Stimulated activated CD4-positive, alpha-beta T cell treated with anti-CD3 and anti-CD28 coated beads, Interleukin-1b, Interleukin-23, amount 100 ng/mL, for 48 hours (primary cell): ENCODE results near the gene RABEP2.
"Not testable (repeated sequence)": the region's sequence is repeated elsewhere in the genome, so short reads cannot be mapped to it uniquely, and the experiment has no call there.

Source experiments
- DNase-seq: peaks from one replicate; pipeline ENCODE4 v3.0.0-alpha.2; 2020

Gene RABEP2

DNA sequence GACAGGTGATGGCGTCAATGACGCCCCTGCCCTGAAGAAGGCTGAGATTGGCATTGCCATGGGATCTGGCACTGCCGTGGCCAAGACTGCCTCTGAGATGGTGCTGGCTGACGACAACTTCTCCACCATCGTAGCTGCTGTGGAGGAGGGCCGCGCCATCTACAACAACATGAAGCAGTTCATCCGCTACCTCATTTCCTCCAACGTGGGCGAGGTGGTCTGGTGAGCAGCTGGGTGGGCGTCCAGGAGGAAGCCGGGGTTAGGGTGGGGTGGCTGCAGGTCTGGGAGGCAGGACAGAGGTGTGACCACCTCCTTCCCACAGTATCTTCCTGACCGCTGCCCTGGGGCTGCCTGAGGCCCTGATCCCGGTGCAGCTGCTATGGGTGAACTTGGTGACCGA, 23.2 kb downstream of the RABEP2 start:
- no peak for DNase-seq

DNA sequence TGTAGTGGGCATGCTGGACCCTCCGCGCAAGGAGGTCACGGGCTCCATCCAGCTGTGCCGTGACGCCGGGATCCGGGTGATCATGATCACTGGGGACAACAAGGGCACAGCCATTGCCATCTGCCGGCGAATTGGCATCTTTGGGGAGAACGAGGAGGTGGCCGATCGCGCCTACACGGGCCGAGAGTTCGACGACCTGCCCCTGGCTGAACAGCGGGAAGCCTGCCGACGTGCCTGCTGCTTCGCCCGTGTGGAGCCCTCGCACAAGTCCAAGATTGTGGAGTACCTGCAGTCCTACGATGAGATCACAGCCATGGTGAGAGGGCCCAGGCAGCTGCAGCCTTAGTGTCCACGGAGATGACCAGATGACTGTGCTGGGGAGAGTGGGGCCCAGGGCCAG, 24.4 kb downstream of the RABEP2 start:
- DNase-seq = no peak

DNA sequence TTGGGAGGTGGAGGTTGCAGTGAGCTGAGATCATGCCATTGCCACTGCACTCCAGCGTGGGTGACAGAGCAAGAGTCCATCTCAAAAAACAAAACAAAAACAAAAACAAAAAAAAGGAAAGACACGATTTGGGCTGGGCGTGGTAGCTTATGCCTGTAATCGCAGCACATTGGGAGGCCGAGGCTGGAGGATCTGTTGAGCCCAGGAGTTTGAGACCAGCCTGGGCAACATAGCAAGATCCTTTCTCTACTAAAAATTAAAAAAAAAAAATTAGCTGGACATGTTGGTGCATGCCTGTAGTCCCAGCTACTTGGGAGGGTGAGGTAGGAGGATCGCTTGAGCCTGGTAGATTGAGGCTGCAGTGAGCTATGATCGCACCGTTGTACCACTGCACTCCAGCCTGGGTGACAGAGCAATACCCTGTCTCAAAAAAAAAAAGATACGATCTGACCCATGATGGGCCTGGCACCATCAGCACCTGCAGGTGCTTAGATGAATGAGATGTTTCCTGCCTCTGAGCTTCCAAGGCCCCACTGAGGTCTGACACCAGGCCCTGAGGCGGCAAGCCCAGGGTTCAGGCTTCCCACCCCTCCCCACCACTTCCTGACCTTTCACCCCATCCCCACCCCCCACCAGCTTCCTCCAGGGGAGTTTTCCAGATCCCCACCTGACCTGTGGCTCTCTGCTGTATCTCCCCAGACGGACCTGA, 25.0 kb downstream of the RABEP2 start:
- DNase-seq = no peak

DNA sequence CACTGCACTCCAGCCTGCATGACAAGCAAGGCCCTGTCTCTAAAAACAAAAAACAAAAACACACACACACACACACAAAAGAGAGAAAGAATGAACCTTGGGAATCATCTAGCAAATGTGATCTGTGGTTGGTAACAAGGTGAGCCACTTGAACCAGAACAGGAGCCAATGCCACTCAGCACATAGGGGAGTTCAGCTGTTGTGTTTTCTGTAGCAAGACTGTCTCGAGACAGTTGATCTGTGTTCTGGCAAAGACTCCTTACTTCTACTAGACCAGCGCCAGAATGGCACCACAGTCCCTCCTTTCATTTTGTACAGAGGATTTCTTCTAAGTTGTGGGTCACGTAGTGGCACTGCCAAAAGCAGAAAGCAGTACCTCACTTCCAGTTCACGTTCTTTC, 26.1 kb downstream of the RABEP2 start:
- DNase-seq = no peak

DNA sequence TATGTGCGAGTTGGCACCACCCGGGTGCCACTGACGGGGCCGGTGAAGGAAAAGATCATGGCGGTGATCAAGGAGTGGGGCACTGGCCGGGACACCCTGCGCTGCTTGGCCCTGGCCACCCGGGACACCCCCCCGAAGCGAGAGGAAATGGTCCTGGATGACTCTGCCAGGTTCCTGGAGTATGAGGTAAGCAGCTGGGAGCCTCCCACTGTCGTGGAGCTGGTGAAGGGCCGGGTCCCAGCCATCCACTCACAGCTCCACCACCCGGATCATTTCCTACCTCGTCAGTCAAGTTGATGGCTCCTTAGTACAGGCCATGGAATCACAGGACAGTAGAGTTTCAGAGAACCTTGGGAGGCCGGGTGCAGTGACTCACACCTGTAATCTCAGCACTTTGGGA, 26.8 kb downstream of the RABEP2 start:
- DNase-seq = no peak

DNA sequence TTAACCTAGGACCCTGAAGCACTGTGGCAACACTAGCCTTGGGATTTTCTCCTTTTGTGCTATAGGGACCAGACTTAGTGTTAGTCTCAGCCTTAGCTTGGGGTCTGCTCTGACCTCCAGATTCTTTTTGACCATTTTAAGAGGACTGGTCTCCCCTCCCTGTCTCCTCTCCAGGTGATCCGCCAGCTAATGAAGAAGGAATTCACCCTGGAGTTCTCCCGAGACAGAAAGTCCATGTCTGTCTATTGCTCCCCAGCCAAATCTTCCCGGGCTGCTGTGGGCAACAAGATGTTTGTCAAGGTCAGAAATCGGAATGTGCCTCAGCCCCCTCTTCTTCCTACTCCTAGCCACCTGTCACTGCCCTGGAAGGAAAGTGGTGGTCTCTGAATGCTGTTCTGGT, 27.2 kb downstream of the RABEP2 start:
- no peak for DNase-seq

DNA sequence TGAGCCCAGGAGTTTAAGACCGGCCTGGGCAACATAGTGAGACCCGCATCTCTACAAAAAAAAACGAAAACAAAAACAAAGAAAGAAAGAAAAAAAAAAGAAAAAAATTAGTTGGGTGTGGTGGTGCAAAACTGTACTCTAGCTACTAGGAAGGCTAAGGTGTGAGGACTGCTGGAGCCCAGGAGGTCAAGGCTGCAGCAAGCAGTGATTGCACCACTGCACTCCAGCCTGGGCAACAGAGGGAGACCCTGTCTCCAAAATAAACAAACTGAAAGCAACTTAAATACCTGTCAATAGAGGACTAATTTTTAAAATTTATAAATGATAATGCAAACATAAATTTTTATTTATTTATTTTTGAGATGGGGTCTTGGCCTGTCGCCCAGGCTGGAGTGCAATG, 29.4 kb downstream of the RABEP2 start:
- no peak for DNase-seq

DNA sequence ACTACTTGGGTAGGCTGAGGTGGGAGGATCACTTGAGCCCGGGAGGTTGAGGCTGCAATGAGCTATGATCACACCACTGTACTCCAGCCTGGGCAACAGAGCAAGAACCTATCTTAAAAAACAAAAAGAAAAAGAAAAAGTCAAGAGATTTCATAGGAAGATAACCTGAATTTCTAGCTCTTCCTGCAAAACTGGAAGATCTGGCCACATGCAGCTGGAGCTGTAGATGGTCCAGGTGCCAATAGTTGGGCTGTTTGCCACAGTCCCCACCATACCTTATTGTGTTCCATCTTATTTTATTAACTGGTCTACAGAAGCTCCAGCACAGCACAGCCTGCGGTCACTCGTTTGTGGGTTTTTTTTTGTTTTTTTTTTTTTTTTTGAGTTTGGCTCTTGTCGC, 31.7 kb downstream of the RABEP2 start:
- no peak for DNase-seq

DNA sequence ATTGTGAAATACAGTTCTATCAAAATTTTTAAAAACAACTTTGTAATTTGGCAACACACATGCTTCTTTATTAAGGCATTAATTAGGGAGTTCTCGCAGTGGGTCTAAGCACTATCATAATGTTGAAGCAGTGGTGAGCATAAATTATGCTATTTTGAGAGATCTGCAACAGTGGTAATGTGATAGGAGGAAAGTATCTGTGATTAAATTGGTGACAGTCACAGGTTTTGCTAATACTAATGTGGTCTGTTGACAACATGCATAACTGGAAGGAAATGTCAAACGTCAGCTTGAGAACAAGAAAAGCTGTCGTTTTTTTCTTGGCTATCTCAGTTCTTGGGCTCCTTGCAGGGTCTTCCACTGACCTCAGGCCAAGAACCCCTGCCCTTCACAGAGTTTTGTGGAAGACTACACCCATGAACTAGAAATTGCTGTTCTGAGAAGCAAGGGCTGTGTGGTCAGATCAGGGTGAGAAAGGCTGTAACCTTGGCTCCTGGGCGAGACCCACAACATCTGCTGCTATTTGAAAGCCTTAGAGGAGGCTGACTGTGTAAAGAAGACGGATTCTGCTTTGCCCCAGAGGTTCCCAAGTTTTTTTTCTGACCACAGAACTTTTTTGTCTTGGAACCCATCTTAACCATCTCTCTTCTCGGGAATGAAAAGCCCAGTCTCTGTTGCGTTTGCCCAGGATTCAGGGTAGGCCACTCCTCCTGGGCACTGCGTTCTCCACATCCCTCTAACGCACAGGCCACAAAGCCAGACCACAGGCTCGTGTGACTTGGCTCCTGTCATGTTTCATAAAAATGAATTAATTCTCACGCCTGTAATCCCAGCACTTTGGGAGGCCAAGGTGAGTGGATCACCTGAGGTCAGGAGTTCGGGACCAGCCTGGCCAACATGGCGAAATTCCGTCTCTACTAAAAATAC, 32.8 kb downstream of the RABEP2 start:
- DNase-seq = no peak

DNA sequence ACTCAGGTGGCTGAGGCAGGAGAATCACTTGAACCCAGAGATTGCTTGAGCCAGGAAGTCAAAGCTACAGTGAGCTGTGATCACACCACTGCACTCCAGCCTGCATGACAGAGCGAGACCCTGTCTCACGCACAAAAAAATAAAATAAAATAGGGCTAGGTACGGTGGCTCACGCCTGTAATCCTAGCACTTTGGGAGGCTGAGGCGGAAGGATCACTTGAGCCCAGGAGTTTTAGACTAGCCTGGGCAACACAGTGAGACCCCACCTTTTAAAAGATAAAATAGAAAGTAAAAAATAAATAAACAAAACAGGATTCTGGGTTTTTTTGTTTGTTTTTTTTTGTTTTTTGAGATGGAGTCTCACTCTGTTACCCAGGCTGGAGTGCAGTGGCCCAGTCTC, 34.7 kb downstream of the RABEP2 start:
- not testable (repeated sequence) for DNase-seq

DNA sequence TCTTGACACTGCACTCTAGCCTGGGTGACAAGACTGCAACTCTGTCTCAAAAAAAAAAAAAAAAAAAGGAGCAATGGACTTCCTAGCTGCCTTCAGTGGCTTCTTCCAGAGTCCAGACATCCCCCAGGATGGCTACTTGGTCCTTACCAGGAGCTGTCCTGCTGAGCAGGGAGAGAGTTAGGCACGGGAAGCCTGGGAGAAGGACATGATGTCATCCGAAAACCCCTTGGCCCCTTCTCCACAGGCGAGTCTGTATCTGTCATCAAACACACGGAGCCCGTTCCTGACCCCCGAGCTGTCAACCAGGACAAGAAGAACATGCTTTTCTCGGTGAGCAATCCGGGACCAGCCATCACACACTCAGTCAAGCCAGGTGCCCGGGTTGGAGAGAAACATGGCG, 38.1 kb downstream of the RABEP2 start:
- DNase-seq = no peak

DNA sequence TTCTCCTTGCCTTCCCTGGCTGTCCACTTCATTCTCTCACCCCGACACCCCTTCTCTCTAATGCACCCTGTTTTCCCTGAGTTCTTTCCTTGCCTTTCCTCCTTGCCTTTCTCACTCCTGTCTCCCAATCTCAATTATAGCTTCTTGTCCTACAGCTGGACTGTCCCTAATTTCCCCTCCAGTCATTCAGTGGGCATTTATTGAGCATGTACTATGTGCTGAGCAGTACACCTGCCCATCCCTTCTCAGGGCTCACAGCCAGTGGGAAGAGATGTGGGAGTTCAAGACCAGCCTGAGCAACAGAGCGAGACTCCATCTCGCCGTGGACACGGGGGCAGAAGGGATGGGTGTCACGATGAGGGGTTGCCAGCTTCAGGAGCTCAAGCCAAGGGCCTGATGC, 41.0 kb downstream of the RABEP2 start:
- DNase-seq = no peak

DNA sequence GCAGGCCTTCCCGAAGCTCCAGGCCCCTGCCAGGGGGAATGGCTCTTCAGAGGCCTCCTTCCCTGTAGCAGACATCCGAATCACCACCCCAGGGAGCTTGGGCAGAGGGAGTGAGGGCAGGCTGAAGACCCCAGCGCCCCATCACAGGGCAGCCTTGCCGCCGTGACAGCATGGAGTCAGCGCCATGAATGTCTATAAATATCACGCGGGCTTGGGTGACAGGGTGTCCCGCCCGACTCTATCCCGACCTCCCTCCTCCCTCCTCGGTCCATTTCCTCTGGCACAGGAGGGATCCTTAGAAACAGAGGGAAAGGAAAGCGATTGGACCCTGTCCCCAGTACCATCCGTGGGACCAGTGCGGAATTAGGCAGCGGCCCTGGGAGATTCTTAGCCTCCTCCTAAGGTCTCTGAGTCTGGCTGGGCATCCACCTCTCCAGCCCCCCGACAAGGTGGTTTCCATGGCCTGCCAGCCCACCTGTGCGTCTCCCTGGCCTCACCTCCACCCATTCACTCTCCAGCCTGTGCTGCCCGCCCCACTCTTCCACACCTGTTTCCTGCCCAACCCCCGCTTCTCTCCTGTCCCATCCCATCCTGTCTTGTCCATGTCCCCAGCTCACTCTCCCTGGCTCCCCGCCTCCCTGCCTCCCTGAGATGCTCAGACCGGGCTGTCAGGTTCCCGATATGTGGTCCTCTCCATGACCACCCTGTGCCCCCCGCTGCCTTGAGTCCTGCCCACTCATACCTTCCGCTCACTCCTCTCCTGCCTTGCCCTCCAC, 41.6 kb downstream of the RABEP2 start:
- no peak for DNase-seq

DNA sequence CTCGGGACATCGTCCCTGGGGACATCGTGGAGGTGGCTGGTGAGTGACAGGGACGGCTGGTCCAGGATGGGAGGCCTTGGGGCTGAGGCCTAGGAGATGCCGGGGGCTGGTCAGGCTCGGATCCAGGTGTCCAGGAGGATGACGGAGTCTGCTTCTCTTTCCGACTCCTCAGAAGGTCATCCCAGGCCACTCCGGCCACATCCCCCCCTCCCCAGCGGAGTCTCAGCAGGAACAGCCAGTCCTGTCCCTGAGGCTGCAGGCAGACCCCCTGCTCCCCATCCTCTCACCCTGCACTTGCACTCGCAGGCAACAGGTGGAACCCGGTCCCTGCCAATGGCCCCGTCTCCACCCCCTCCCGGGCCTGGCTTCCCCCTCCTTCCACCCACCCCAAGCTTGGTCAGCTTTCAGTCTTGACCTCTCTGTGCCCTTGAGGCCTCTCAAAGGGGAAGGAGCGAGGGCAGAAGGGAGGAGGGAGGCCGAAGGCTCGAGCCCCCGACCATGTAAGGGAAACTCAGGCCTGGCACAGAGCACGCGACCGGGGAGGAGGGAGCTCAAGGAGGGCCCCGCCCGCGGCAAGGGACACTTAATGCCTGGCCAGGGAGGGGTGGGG, 42.4 kb downstream of the RABEP2 start:
- DNase-seq = no peak

DNA sequence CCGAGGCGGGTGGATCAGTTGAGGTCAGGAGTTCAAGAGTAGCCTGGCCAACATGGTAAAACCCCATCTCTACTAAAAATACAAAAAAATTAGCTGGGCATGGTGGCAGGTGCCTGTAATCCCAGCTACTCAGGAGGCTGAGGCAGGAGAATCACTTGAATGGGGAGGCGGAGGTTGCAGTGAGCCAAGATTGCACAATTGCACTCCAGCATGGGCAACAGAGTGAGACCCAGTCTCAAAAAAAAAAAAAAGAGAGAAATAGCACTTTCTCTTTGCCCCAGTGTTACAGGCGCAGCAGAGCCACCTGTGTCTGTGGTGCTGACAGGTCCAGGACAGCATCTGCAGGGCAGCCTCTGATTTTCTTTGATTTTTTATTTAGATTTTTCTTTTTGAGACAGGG, 43.5 kb downstream of the RABEP2 start:
- DNase-seq = not testable (repeated sequence)

DNA sequence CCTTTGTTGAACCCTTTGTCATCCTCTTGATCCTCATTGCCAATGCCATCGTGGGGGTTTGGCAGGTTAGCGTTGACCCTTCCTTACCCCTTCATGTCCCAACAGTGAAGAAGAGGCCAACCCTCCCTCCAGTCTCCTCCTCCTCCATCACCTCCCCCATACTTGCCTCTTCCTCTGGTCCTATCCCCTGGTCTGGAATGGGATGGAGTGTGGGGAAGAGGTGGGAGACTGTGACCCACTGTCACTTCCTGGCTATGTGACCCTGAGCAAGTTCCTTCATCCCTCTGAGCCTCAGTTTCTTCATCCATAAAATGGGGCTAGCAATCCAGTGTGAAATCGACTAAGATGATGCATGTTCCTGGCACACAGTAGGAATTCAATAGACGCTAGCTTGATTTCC, 44.1 kb downstream of the RABEP2 start:
- DNase-seq = no peak

DNA sequence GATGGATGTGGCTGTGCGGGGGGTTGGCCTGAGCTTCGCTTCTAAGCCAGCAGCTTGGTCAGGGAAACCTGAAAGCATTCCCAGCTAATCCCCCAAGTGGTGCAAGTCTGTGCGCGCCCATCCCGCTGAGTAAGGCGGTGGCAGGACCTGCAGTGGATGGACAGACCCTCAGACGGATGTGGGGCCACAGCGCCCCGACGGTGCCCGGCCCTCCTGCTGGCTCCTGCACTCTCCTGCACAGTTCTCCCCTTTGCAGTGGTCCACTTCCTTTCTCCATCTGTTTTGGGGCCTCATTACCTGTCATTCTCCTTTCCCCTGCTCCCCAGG, 44.5 kb downstream of the RABEP2 start:
- DNase-seq = no peak

DNA sequence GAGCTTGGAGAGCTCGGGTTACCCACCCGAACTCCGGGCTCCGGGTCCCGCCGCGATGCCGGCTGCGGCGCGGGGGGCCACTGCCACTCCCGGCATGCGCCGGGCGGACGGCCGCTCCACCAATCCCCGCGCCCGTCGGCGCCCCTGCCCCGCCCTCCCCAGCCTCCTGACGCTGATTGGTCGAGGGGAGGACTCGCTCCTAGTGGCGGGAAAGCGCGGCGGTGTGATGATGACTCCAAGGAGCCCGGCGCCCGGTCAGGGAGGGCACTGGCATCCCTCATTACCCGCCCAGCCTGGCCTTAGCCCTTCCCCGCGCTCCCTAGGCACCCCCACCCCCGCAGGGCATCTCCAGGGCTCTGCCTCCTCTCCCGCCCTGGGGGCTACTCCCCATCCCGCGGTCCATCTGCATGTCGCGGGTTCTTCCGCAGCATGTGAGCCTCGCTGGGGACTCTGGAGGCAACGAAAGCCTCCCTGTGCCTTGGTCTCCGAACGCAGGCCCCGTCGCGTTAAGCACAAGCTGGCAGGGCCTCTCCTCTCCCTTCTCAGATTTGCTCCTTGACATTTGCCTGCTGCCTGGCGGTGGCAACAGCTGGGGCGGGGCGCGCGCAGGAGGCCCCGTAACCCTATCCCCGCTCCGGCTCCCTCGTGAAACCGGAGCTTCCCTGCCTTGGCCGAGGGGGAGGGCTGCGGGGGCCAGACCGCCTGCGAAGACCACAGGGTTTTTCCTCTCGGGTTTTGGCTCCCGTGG, 45.0 kb downstream of the RABEP2 start:
- DNase-seq = peak; percentile 92

DNA sequence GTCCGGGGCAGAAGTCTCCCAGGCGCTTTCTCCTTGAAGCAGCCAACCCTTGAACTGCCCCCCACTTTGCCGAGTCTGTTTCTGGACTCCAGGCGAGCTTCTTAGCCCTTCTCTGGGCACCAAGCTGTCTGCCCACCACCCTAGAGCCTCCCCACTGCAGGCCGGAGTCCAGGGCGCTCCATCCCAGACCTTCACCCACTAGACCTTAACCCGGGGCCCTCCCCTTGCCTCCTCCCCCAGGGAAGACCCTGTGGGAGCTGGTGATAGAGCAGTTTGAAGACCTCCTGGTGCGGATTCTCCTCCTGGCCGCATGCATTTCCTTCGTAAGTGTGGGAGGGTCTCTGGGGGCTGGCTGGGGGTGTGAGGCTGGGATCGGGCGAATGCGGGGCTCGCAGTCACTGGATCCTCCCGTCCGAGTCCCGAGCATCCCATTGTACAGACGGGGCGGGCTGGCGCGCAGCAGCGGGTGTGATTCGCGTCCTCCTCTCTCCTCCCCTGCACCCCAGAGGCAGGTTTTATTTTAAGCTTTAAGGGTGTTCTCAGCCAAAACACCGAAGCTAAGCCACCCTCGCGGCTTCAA, 45.7 kb downstream of the RABEP2 start:
- no peak for DNase-seq

DNA sequence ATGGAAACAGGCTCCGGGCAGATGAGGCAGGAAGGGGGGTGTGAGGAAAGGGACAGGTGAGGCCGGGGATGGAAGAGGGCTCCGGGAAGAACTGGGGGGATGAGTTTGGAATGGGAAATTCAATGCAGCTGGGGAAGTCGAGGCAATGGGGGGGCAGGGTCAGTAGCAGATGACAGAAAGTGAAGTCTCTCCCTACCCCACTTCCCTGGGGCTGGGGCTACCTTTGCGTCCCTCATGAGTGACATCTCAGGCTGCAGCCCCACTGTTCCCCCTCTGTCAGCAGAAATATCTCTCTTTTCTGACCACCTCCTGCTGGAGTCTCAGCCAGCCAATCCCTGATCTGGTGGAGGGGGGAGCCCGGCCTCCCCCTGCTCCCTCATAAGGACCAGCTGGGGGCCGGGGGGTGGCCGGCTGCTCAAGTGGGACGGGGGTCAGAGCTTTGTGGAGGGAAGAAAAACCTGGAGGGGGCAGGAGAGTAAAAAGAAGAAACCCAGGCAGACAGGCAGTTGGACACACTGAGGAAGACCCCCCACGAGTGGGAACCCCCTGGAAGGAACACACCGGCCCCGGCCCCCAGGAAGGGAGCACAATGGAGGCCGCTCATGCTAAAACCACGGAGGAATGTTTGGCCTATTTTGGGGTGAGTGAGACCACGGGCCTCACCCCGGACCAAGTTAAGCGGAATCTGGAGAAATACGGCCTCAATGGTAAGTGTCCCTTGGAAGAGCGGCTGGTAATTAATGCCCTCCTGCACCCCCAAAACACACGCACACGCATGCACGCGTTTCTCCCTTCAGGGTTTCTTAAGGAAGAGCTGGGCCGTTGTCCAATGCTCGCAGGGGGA, 46.7 kb downstream of the RABEP2 start, which contains the start of gene ATP2A1:
ATP2A1 (plus strand) TSS at position 406 of the 844 bp plus-strand sequence; CDS start at position 590, 184 bp downstream.
- no peak for DNase-seq

DNA sequence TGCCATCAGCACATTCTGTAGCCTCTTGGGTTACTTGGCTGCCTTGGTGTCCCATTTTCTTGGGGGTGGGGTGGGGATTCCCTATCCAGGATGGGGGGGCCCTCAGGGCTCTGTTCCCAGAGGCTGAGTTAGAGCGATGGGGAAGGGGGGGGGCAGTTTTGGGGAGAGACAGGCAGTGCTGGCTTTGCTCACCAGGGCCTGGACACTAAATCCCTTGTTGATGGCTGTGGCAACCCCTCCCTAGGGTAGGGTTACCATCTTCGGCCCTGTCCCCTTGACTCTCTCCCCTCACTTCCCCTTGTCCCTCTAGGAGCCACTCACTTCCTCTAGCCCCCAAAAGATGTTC, 47.4 kb downstream of the RABEP2 start:
- DNase-seq = no peak
